LHCN-M2 (cell line): Measurements from ENCODE around the gene ZBTB24. TPM values are rescaled to one million over a fixed set of nuclear protein-coding genes. Genes with fewer than 3 reads are reported as not detected.

Experiments used
- DNase-seq: peaks from one replicate; pipeline ENCODE4 v3.0.0-alpha.2; 2012; ENCODE audit warnings: low read depth
- total RNA-seq: library from RNA; depleted of rRNA; stranded (reverse); fragments of >200 nt; gene quantifications from 2 replicates; pipeline ENCODE4 v1.2.3, GENCODE V29; 2014

ZBTB24 gene
- total RNA-seq, 1 experiment from 2014 or later: 11.0 TPM

DNA sequence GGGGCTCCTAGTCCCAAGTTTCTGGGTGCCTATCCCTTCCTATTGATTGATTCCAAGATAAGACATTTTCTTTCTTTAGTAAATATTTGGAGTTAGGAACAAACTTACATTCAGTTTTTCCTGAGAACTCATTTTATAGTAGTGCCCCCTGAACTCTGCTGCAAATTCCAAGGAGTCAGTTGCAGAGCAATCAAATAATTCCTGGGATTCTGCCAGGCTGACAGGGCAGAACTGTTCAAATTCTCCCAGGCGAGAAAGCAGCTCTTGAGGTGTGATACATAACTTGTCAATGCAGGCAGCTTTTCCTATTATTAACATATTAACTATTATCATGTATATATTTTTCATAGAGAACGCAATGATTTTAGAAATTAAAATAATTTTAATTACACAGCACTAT lies 15.9 kb upstream of the ZBTB24 start:
- DNase-seq: no peak

GRCh38 chr6:109498052-109498451 lies 15.0 kb upstream of the ZBTB24 start:
- DNase-seq: no peak

GRCh38 chr6:109496036-109496772 lies 13.2 kb upstream of the ZBTB24 start:
- no peak for DNase-seq

DNA sequence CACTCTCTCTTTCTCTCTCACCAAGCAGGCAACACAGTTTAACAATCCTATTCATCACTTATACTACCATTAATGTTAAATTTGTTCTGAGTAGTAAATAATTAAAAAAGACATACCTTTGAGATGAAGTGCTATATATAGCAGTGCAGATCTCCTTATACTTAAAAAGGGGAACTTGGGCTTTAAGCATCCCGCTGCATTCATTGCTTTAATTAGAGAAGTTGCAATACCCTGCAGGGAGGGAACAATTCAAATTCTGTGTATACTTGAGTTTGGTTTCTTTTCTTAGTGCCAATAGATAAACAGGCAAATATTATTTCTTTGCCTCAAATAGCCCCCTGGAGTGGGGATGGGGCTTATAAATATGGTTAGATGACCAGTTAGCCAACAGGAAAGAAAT lies 10.8 kb upstream of the ZBTB24 start:
- DNase-seq: no peak

DNA sequence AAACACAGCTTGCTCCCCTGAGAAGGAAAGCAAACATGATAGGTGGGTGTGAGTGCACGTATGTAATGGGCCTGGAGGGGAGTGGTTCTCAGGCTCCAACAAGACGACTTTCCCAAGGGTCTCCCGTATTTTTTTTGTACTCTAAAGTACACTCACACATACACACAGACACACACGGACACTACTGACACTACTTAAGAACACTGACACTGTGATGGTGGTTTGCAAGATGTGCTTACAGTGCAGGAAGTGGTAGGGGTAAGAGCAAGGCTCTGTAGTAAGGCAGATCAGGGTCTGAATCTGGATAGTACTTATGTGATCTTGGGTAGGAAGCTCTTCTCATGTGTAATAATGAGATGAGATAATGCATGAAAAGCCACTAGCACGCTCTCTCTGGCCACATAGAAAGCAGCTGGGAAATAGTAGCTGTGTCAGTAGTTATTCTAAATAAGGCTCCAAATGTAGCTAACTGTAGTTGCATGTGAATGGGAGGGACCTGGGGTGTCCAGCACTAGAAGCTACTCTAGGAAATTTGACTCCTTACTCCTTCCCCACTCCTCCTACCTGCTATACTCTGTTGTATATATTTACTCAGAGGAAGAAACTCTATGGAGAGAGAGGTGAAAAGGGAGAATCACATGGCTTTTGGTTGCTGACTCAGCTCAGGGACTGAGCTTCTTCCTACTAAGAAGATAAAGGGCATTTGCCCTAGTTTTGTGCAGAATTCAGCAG lies 8.4 kb upstream of the ZBTB24 start:
- peak; percentile 47 for DNase-seq

DNA sequence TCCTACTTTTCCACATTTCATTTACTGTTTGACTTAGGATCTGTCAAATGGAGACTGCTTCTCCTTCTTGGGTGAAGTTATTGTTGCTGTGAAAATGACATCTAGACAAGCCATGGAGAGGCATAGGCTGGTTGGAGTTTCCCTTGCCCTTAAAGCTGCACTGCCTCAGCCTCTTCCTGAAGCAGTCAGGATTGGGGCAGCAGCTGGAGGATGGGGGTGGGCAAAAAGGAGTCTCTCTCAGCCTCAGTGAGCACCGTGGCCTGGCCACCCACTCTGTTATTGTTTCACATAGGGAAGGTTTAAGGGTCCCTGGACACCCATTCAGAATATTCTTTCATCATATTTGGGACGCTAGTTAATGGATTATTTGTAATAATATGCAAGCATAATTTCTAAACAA lies 7.7 kb upstream of the ZBTB24 start:
- no peak for DNase-seq

DNA sequence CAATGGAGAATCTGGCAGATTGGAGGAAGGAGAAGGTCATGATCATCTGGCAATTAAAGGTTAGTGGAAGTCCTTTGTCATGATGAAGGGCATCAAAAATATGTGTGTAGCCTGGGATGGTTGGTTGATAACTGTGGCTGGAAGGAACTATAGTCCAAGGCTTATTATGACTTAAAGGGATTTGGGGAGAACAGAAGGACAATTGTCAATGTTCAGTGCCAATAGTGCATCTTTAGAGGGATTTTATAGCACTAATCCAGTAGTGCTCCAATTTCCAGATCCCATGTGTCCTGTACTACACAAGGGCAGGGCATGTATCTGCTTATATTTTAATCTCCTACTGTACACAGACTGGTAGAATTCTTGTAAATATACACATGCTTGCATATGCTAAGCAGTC lies 5.0 kb upstream of the ZBTB24 start:
- DNase-seq: no peak

- peak; percentile 19 for DNase-seq
These were observed 3.0 kb upstream of the ZBTB24 start for GRCh38 chr6:109486068-109486467.

DNA sequence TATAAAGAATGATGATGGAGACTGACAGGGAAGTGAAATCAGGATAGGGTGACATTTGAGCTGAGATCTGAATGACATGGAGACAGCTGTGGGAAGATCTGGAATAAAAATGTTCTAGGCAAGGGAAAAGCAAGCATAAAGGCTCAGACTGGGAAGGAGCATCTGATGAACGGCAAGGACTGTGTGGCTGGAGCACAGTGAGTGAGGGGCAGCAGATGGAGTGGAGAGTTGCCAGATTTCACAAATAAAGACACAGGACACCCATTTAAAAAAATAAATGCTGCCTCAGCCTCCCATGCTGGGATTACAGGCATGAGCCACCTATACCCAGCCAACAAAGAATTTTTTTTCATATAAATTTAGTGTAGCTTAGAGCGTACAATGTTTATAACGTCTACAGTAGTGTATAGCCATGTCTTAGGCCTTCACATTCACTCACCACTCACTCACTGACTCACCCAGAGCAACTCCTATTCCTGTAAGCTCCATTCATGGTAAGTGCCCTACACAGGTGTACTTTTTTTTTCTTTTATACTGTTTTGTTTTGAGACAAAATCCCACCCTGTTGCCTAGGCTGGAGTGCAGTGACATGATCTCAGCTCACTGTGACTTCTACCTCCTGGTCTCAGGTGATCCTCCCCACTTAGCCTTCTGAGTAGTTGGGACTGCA lies 2.4 kb upstream of the ZBTB24 start:
- DNase-seq: no peak

GRCh38 chr6:109484122-109484521 lies 1.1 kb upstream of the ZBTB24 start:
- DNase-seq: peak; percentile 75

- no peak for DNase-seq
These were observed 677 bp upstream of the ZBTB24 start for GRCh38 chr6:109483735-109484057.

DNA sequence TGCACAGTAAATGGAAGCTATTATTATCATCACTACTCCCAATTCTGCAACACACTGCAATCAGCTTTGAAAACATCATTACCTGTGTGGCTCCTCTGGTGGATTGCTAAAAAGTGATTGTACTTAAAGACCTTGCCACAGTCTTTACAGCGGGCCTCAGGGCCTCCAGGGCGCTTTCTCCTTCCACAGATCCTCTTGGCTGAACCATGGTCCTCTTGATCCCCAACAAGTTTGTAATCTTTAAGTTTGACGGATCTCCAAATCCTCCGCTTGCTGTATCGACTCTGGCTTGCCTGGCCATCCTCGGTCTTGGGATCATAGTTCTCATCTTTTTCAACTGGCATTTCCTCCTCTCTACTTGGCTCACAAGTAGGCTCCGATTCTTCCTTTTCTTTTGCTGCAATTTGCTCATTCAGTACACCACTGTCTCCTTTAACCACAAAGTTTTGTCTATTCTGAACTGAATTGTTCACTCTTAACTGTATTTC lies 2.0 kb downstream of the ZBTB24 start:
- no peak for DNase-seq

DNA sequence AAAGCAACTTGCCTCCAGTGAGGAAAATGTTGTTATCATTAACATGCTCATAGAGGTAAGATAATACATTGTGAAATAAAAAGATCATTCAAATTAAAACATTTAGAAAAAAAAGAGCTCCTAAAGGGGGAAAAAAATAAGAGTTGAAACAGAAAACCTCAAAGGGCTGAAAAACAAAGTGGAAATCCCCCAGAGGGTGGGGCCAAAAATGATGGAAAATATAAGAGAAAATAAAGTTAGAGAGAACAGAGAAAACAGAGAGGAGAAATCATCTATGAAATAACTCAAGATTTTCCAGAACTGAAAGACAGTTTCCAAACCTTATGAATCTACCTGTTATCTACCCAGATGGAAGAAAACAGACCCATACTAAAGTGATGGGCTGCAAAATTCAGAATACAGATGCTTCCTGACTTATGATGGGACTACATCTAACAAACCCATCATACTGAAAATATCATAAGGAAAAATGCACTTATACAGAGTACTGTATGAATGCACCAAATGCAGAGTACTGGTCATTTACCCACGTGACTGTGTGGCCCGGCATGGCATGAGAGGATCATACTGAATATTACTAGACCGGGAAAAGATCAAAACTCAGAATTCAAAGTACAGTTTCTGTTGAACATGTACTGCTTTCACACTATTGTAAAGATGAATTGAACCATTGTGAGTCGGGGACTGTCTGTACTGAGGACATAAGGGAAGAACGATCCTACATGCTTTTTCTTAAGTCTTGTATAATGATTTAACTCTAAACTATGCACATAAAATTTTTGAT lies 4.0 kb downstream of the ZBTB24 start:
- DNase-seq: no peak

- DNase-seq: no peak
These were observed 4.7 kb downstream of the ZBTB24 start for GRCh38 chr6:109478222-109478805.

DNA sequence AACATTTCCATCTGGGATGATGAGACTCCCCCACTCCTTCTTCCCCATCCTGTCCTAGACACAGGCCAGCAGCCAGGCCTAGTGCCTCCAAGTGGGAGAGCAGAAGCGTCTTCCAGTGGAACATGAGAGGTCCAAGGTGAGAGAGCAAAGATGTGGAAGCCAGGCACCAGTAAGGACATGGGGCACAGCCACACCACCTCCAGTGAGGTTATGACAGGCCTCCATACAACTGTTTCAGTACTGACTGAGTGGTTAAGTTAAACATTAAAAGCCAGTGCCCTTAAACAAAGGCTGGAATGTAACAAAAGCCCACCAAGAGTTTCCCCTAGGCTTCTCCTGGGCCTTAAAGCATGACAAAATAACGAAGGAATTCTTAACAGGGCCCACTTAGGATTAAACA lies 5.3 kb downstream of the ZBTB24 start:
- no peak for DNase-seq

- no peak for DNase-seq
These were observed 5.8 kb downstream of the ZBTB24 start for GRCh38 chr6:109477184-109477583.

GRCh38 chr6:109475625-109476024 lies 7.4 kb downstream of the ZBTB24 start:
- no peak for DNase-seq

DNA sequence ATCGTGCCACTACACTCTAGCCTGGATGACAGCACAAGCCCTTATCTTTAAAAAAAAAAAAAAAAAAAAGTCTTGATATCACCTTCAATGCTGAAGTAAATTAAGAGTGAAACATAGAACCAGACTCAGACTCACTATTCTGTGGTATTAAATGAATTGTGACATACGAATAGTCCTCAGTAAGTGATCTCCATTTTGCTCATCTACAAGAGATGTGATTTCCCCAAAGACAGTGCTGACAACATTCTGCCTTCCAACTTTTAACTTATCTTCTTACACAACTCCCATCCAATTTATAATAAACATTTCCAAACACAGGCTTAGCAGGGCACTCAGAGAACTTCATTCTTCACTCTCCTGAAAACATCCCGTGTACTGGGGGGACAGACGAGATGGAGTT lies 8.0 kb downstream of the ZBTB24 start:
- DNase-seq: no peak

GRCh38 chr6:109473120-109473519 lies 9.9 kb downstream of the ZBTB24 start:
- DNase-seq: no peak

GRCh38 chr6:109472132-109472995 lies 10.7 kb downstream of the ZBTB24 start:
- DNase-seq: no peak
